DMS153 (cell line): ENCODE measurements around the gene ATG7.
"Not testable (repeated sequence)": the region's sequence is repeated elsewhere in the genome, so short reads cannot be mapped to it uniquely, and the experiment has no call there.

Experiments
- DNase-seq: peaks from one replicate; lab custom pipeline; 2025; lab: John Stamatoyannopoulos, UW

The ATG7 gene

GRCh38 chr3:11434563-11435096, 162.4 kb downstream of the ATG7 start:
- DNase-seq, result no peak

GRCh38 chr3:11435440-11436165, 163.4 kb downstream of the ATG7 start:
- DNase-seq, result no peak

- no peak for DNase-seq
These were observed 164.6 kb downstream of the ATG7 start for GRCh38 chr3:11436775-11437174.

- no peak for DNase-seq
These were observed 165.3 kb downstream of the ATG7 start for GRCh38 chr3:11437506-11437905.

- no peak for DNase-seq
These were observed 166.4 kb downstream of the ATG7 start for GRCh38 chr3:11438646-11439045.

GRCh38 chr3:11441346-11441745, 169.1 kb downstream of the ATG7 start:
- DNase-seq, result not testable (repeated sequence)

GRCh38 chr3:11444404-11444803, 172.2 kb downstream of the ATG7 start:
- DNase-seq, result no peak

GRCh38 chr3:11445193-11445592, 173.0 kb downstream of the ATG7 start:
- DNase-seq, result not testable (repeated sequence)

GRCh38 chr3:11445883-11446282, 173.7 kb downstream of the ATG7 start:
- DNase-seq, result no peak

GRCh38 chr3:11447584-11448200, 175.5 kb downstream of the ATG7 start:
- no peak for DNase-seq

GRCh38 chr3:11450015-11450414, 177.8 kb downstream of the ATG7 start:
- no peak for DNase-seq

- DNase-seq, result no peak
These were observed 180.1 kb downstream of the ATG7 start for GRCh38 chr3:11452312-11452711.

- DNase-seq, result no peak
These were observed 181.0 kb downstream of the ATG7 start for GRCh38 chr3:11452885-11453847.

GRCh38 chr3:11455956-11456355, 183.8 kb downstream of the ATG7 start:
- DNase-seq, result no peak

- DNase-seq, result no peak
These were observed 184.9 kb downstream of the ATG7 start for GRCh38 chr3:11457135-11457534.

GRCh38 chr3:11459186-11459824, 187.1 kb downstream of the ATG7 start:
- DNase-seq, result no peak

- DNase-seq, result no peak
These were observed 189.0 kb downstream of the ATG7 start for GRCh38 chr3:11461226-11461625.

- DNase-seq, result not testable (repeated sequence)
These were observed 190.5 kb downstream of the ATG7 start for GRCh38 chr3:11462673-11463072.

- DNase-seq, result no peak
These were observed 191.4 kb downstream of the ATG7 start for GRCh38 chr3:11463591-11463990.

- DNase-seq, result no peak
These were observed 192.2 kb downstream of the ATG7 start for GRCh38 chr3:11464356-11464755.

- no peak for DNase-seq
These were observed 193.8 kb downstream of the ATG7 start for GRCh38 chr3:11465744-11466616.
